KBM-7 (cell line): Measurements from ENCODE around the gene DISC1.
"Not testable (repeated sequence)": the region's sequence is repeated elsewhere in the genome, so short reads cannot be mapped to it uniquely, and the experiment has no call there.

Source experiments
- DNase-seq: peaks from one replicate; pipeline ENCODE4 v3.0.0-alpha.2; 2015
- in situ Hi-C: fragments of 300-500 bp; cut with MboI; formaldehyde crosslinking; loops from 2 replicates; pipeline ENCODE4 v1.14.3; 2020; ENCODE audit warnings: low sequenced_read_pairs, low pct_unique_long_range_greater_than_20kb, mixed read lengths

The DISC1 gene

DNA sequence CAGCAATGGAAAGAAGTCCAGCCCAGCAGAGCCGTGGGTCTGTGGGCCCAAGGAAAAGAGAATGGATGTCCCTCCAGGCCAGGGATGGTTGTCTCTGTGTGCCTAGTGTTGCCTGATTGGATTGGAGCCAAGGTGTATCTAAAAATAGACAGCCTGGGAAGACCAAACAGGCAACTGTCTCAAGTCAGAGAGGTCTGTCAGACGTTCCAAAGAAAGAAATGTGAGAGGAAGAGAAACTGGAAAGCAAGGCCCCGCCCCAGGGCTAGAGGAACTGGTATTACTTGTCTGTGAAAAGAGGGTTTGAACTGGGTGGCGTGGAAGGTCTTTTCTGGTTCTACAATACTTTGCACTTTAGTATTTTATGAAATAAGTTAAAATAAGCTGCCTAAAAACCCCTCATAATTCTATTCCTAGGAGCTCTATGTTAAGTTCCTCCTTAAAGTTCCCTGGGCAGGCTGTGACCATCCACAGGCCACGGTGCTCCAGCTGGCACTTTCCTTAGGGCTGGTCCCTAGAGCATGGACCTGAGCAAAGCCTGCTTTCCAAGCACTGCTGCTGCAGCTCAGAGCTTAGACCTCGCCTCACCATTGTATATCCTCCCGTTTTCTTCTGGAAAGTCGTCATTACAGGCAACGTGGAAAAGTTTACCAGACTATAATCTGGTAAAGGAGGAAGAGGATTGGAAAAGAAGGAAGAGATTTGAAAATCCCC lies 151.6 kb downstream of the DISC1 start:
- in situ Hi-C loops = no loop called here
- peak; percentile 6 for DNase-seq

DNA sequence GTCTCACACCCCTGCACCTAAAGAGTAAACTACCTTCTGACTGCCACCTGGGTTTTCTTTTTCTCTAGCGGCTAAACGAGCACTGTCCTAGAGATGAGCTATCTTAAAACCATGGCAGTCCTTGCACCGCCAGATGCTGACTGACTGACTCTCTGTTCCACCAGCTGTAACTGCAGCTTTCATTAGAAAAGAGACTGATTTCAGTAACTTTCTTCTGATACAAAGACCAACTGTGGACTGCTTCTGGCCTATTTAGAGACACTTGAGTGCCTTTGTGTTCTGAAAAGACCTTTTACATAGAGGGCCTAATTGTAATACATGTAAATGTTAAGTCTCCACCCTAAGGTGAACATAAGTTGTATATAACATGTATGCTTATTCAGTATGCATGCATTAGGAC lies 152.5 kb downstream of the DISC1 start:
- in situ Hi-C loops = no loop called here
- DNase-seq = no peak

DNA sequence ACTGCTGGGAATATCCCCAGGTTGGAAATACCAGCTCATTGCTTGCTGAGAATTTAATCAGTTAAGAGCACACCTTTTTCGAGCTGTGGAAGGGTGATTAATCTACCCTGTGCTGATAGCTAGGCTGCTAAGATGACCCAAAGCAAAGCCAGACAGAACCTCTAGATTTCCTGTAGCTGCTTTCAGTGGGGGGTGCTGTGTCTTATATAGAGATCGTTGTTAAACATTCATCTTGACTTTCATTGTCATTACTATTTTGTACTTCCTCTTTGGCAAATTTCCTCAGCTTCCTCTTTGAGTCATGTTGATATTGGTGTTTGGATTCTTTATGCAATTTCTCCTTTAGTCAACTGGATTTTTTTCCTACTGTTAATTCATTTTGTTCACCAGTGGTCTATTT lies 155.3 kb downstream of the DISC1 start:
- in situ Hi-C loops = no loop called here
- DNase-seq = peak; percentile 66

DNA sequence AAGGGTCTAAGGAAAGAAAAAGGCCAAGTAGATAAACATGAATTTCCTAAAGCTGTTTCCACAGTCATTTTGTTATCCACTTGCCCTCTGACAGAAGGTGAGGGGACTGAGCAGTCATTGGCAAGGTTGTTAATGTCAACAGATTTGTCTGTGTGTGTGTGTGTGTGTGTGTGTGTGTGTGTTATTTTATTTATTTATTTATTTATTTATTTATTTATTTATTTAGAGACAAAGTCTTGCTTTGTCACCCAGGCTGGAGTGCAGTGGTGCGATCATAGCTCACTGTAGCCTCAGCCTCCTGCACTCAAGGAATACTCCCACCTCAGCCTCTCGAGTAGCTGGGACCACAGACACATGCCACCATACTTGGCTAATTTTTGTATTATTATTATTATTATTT lies 158.5 kb downstream of the DISC1 start:
- DNase-seq, in situ Hi-C loops: not testable (repeated sequence)

DNA sequence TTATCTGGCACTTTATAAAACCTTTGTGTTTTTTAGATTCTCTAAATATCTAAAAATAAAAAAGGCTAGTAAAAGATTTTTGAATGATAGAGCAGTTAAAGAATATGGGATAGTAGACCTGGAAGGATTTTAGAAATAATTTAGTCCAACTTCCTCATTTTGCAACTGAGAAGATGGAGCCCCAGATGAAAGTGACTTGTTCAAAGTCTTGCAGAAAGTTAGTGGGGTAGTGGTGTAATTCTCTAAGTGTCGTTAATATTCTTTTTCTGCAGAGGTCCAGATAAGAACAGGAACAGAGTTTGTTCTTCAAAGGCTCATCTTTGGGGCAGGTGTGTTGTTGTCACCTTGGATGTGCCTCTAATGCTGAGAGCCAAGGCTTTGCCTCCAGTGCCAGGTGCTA lies 159.5 kb downstream of the DISC1 start:
- no peak for DNase-seq
- in situ Hi-C loops = no loop called here

DNA sequence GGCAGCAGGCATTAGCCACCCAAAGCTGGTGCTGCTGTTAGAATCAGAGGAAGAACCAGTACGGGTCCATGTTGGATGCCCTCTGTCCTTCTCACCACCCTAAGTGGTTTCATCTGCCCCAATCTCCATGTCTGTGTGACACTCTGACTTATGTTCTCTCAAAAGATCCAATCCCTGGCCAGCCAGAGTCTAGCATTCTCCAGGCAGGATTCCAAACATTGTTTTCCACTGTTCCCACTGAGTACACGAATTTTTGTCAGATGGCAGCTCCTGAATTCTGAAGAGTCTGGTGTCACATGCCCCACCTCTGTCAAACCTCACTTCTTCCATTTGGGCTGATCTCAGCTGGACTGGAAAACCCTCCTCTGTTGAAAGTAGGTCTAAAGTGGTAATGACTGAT lies 166.0 kb downstream of the DISC1 start:
- no peak for DNase-seq
- in situ Hi-C loops = no loop called here

DNA sequence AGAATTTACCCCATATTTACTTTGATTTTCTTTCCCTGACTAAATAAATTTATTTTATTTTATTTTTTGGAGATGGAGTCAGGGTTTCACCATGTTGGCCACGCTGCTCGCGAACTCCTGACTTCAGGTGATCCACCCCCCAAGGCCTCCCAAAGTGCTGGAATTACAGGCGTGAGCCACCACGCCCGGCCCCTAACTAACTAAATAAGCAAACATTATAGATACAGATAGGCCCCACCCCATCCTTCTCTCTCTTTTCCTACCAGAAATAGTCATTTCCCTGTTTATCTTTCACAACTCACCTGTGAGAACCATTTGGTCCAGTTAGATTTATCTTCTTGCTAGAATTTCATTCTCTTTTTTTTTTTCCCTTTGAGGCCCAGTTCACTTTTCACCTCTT lies 167.3 kb downstream of the DISC1 start:
- no peak for DNase-seq
- in situ Hi-C loops = no loop called here

DNA sequence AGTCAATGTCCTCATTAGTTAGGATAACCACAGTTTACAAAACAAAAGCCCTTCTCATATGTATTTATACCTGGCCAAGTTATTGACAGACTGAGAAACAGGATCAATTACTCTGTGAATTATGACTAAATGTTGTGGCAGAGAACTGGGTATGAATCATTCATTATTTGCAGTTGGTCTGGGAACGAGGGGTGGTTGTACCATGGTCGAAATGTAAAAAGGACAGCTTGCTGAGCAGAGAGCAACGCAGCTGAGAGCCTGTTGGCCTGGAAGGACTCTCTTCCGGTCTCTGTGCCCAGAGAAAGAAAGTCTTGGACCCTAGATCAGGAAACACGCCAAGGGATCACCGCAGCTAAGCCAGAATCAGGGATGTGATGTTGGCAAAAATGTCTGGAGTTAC lies 169.6 kb downstream of the DISC1 start:
- no peak for DNase-seq
- in situ Hi-C loops = no loop called here

DNA sequence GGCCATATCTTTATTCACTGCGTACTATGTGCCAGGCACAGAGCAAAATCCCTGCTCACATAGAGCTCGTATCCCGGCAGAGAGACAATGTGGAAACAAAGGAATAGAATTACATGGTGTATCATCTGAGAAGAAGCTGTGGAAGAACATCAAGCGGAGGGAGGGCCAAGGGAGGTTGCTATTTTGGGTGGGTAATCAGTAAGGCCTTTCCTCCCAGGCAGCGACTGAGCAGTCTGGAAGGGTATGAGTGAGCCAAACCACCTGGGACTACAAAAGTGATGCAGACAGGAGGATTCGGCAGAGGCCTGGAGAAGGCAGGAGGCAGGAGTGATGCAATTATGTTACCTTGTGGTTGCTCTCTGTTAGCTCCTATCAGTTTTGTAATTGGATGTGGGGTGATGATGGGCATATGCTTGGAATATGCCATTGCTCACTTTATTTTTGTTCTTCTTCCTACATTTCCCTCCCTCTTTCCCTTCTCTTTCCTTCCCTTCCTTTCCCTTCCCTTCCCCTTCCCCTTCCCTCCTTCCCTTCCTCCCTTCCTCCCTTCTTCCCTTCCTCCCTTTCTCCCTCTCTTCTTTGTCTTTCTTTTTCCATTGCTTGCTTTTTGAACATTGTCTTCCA lies 172.9 kb downstream of the DISC1 start:
- in situ Hi-C loops = no loop called here
- no peak for DNase-seq

DNA sequence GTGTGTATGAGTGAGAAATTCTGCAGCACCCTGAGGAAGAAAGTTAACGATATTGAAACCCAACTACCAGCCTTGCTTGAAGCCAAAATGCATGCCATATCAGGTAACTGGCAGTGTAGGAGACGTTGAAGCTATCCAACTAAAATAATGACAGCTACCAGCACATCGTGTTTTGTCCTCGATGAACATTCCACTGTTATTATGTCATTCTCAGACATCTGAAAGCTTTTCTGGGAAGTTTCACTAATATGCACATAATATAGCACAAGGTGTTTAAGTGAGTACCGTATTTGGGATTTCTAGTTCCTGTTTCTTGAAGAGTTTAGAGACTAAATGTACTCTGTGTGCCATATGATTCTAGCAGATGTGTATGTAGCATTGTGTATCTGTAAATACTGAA lies 173.5 kb downstream of the DISC1 start:
- in situ Hi-C loops = no loop called here
- DNase-seq = no peak

DNA sequence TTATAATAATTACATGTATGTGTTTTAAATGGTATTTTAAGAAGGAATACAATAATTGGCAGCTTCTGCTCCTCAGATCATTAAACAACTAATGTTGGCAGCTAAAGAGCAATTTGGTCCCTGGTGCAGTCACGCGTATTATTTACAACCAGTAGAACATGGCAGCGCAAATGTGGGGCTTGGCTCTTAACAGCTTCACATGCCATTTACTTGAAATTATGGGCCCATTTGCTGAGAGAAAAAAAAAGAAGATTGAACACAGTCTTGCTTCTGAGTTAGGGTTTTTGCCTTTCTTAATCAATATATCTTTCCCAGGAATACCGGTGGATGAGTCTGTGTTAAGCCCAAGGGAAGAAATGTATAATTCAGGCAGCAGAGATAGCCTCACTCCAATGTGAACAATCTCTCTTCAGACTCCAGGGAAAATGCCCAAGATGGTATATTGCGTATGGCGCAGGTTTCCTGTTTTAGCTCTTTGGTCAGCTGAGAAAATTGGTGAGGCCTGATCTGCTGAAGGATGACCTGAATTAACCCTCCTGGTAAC lies 174.5 kb downstream of the DISC1 start:
- in situ Hi-C loops = no loop called here
- no peak for DNase-seq

DNA sequence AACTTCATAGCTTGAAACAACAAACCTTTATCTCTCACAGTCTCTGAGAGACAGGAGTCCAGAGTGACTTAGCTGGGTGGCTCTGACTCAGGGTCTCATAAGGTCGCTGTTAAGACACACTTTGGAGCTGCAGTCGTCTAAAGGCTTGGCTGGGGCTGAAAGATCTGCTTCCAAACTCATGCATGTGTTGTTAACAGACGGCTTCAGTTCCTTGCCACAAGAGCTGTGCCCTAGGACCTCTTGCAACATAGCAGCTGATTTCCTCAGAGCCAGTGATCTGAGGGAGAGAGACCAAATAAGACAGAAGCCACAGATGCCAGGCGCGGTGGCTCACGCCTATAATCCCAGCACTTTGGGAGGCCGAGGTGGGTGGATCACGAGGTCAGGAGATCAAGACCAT lies 176.8 kb downstream of the DISC1 start:
- DNase-seq = no peak
- in situ Hi-C loops = no loop called here

DNA sequence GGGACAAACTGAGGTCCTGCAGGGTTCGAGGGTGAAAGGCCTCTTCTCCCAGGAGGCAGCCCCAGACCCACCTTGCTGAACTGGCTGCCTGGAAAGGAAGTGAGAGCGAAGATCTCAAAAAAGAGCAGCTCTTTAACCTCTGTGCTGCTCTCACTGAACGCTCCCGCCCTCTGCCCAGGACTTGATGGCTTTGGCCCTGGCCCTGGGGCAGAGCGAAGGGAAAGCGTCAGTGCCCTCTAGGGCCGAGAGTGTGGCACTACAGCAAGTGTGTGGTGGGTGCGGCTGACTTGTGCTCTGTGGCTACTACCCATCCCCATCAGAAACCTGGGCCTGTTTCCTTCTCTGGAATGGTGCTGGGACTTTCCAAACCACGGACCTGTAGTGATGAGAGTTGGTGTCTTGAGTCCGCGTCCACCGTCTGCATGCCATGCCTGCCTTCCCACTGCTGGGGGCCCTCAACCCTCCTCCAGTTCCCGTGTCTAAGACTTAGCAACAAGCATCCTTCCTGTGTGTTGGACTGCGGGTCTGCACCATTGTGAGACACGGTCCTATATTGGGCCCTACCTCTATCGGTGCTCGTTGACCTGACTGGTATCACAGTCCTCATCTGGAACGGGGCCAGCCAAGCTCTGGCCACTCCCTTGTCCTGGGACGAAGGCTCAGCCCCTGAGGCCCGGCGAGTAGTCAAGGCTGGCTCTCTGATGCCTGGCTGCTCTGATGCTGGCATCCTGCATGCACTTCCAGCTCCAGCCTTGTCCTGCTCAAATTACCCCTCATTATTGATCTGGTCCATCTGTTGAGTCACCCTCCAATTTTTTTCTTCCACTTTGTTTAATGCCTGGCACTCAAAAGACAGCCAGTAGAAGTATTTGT lies 180.3 kb downstream of the DISC1 start:
- in situ Hi-C loops = no loop called here
- peak; percentile 71 for DNase-seq

DNA sequence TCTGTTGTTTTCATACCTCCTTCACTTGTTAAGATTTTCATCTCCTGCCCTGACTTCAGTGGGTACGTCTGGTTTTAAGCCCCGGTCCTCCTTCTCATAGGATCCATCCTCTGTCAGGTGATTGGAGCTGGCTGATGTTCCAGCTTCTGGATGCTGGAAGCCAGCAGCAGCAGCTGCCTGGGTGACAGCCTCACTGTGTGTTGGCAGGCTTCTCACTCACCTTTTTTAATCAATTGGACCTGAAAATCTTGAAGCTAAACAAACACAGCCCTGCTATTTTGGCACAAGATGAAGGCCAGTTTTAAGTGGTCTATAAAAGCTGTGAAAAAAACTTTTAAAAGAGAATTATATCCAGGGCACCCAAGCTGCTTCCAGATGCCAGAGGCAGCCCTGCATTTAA lies 181.0 kb downstream of the DISC1 start:
- no peak for DNase-seq
- in situ Hi-C loops = no loop called here

DNA sequence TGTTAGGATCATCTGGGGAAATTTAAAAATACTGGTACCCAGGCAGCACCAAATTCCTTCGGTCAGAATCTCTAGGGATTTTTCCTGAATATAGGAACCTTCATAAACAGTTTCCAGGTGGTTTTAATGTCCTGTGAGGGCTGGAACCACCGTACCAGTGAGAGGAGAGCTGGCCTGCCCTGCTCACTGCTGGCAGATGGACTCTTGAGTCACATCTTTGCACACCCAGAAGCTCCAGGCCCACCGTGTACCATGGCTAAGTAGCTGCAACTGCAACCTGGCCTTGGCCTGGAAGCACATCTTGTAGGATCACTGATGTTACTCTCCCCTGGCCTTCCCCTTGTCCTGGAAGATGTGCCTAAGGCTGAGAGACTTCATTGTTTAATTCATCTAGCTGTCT lies 181.5 kb downstream of the DISC1 start:
- in situ Hi-C loops = no loop called here
- no peak for DNase-seq

DNA sequence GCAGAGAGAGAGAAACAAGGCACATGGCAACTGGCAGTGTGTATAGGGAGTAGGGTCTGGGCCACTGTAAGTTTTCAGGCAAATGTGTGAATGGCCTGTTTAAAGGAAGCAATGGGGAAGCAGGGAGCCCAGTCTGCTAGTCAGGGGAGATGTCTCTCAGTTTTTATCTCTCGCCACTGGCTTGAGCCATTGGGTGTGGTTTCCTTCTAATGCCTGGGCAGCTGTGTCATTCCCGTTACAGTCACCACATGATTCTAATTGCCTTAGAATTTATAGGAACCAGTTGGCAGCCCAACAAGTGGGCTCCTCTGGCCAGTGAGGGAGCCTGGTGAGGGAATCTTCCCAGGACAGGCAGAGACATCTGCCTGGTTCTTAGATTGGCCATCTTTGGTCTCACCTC lies 182.4 kb downstream of the DISC1 start:
- peak; percentile 2 for DNase-seq
- in situ Hi-C loops = no loop called here

DNA sequence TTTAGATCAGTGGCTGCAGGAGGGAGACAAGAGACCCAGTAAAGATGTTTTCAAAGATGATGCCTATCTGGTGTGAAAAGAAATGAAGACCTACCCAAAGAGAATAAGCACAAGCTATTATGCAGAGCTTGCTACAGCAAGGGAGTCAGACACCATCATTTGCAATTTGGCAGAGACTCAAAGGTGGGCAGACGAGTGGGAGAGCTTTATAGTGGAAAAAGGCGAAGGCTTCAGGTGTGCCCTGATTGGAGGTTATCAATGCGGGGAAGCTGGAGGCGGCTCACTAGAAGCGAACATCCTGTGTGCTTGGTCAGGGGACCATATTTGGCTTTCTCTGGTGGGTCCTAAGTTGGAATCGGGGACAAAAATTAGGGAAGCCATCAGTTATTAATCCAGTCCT lies 183.8 kb downstream of the DISC1 start:
- DNase-seq = no peak
- in situ Hi-C loops = no loop called here

DNA sequence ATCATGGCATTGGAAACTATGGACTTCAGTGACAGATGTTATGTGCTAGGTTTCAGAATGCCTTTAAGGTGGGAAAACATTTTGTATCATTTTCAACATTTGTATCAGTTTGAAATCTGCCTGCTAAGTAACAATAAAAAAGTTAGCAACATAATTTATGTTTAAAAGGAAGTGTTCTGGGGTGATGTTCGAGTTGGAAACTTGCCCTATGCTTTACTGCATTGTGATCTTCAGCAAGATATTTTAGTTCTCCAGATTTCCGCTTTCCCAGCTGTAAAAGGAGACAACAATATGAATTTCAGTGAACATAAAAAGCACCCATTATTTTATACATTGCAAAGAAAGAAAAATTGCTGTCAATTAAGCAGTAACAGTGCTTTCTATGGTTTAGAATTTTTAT lies 187.4 kb downstream of the DISC1 start:
- in situ Hi-C loops = no loop called here
- no peak for DNase-seq

DNA sequence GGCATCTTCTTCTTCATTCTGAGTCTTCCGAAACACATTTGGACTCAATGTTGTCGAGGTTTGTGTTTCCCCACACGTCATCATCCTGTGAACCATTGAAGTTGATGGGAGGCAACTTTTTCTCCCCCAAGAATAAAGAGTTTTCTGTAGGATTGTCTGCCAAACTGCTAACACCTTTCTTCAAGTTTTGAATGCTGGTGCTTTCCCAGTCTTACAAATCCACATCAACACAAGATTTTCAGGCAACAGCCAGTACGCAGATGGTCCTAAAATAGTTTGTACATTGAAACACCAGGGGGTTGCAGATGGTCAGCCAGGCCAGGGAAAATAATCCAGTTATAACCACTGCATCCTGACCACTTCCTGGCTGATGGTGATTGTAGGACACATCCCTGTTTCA lies 187.9 kb downstream of the DISC1 start:
- DNase-seq = no peak
- in situ Hi-C loops = no loop called here

DNA sequence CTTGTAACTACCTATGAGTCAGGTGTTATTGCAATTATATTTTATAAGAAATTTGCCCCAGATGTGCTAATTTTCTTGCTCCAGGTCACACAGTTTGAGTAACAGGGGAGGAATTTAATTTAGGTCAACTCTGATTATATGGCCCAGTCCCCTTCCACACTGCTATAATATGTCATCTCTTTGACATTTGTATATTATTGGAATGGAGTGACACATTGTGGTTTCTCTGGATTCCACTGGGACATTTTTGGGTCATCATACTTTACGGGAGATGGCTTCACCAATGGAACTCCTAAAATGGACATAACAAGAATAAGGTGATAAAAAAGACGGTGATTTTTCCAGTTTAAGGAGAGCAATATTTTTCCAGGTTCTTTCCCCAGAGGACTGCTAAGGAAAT lies 191.2 kb downstream of the DISC1 start:
- DNase-seq = no peak
- in situ Hi-C loops = no loop called here
